Coronary artery (tissue), 2 donors: Measurements from ENCODE around the gene TCF7.

Experiments used
- DNase-seq: peaks from one replicate; pipeline ENCODE4 v3.0.0-alpha.2; 2017; ENCODE audit warnings: low spot score
- H3K27ac ChIP-seq, 2 donors: fragments of 200-600 bp; sonication (generic); one replicate each; pipeline ENCODE4 v1.5.1; 2016 to 2019
- H3K4me3 ChIP-seq: fragments of 200-600 bp; sonication (generic); 2 replicates; pipeline ENCODE4 v1.5.1; 2016; ENCODE audit warnings: mild to moderate bottlenecking, moderate library complexity
- CTCF ChIP-seq: fragments of 200-600 bp; sonication (generic); IDR thresholded peaks from one replicate; pipeline ENCODE4 v1.5.1; 2019; ENCODE audit warnings: antibody characterized with exemption

Gene TCF7

GRCh38 chr5:134091626-134092121 is 22.8 kb upstream of the TCF7 start:
- Histone ChIP-seq H3K27ac (no peak overlapping the region), H3K4me3 (no peak overlapping the region)
- no peak for DNase-seq
- no peak for TF ChIP-seq CTCF

- DNase-seq: no peak
- no peak for TF ChIP-seq CTCF
- no peak overlapping the region for H3K4me3 ChIP-seq
- no peak overlapping the region for H3K27ac ChIP-seq
Measured at GRCh38 chr5:134092875-134093274, 21.6 kb upstream of the TCF7 start.

- Histone ChIP-seq H3K27ac (no peak overlapping the region), H3K4me3 (no peak overlapping the region)
- TF ChIP-seq CTCF: no peak
- DNase-seq: no peak
Measured at GRCh38 chr5:134093351-134093750, 21.1 kb upstream of the TCF7 start.

GRCh38 chr5:134095293-134095692 is 19.2 kb upstream of the TCF7 start:
- Histone ChIP-seq H3K27ac (peak overlapping the region in 1 of 2 donors; percentile 64), H3K4me3 (peak overlapping the region; percentile 19)
- TF ChIP-seq CTCF: no peak
- DNase-seq: no peak

GRCh38 chr5:134095887-134096589 is 18.4 kb upstream of the TCF7 start:
- H3K27ac ChIP-seq: peak overlapping the region in 1 of 2 donors; percentile 64
- DNase-seq: no peak
- no peak for TF ChIP-seq CTCF
- peak overlapping the region; percentile 19 for H3K4me3 ChIP-seq

GRCh38 chr5:134097211-134097749 is 17.2 kb upstream of the TCF7 start:
- no peak overlapping the region for H3K4me3 ChIP-seq
- TF ChIP-seq CTCF: no peak
- DNase-seq: no peak
- no peak overlapping the region for H3K27ac ChIP-seq

- no peak overlapping the region for H3K27ac ChIP-seq
- H3K4me3 ChIP-seq: no peak overlapping the region
- TF ChIP-seq CTCF: no peak
- no peak for DNase-seq
Measured at GRCh38 chr5:134098690-134099089, 15.8 kb upstream of the TCF7 start.
